Suprapubic skin (tissue), 4 donors: Measurements from ENCODE around the gene ZNF460.

Experiments used
- EP300 ChIP-seq: sonication (generic); formaldehyde crosslinking; IDR thresholded peaks from one replicate; pipeline ENCODE4 v1.6.1; 2017; ENCODE audit warnings: antibody characterized with exemption
- POLR2A ChIP-seq, 2 donors: fragments of 450-650 bp; IDR thresholded peaks; one replicate each; pipeline ENCODE4 v1.6.1; 2017; ENCODE audit warnings: antibody characterized with exemption in 2 of 2, mild to moderate bottlenecking in 2 of 2, moderate library complexity in 2 of 2
- POLR2AphosphoS5 ChIP-seq, 3 donors: sonication (generic); formaldehyde crosslinking; IDR thresholded peaks; one replicate each; pipeline ENCODE4 v1.6.1; 2017; ENCODE audit warnings: antibody characterized with exemption in 3 of 3
- TF ChIP-seq, protein P1 (sequence below), 2 donors: fragments of 200-600 bp in 1 of 2; fragments of 450-650 bp in 1 of 2; sonication (generic) in 1 of 2; IDR thresholded peaks; one replicate each; pipeline ENCODE4 v1.5.1; 2016 to 2019; ENCODE audit warnings: antibody characterized with exemption in 2 of 2, mild to moderate bottlenecking in 1 of 2, moderate library complexity in 1 of 2

DNA sequence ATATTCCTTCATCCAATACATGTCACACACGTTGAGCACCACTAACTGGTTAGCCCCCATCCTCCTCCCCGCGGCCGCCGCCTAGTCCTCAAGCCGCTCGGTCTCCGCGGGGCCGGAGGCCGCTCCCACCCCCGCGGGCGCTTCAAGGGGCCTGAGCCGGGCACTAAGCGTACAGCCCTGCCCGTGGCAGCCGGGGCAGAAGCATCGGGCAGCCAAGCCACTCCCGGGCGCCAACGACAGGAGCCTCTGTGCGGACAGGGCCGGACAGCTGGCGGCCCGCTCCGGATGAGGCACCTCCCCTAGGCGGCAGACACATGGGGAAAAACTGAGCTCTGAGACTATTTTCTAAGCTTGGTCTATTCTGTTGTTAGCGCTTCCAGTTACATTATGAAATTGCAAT is 37.2 kb downstream of the ZNF460 start:
- TF ChIP-seq, protein P1, sequence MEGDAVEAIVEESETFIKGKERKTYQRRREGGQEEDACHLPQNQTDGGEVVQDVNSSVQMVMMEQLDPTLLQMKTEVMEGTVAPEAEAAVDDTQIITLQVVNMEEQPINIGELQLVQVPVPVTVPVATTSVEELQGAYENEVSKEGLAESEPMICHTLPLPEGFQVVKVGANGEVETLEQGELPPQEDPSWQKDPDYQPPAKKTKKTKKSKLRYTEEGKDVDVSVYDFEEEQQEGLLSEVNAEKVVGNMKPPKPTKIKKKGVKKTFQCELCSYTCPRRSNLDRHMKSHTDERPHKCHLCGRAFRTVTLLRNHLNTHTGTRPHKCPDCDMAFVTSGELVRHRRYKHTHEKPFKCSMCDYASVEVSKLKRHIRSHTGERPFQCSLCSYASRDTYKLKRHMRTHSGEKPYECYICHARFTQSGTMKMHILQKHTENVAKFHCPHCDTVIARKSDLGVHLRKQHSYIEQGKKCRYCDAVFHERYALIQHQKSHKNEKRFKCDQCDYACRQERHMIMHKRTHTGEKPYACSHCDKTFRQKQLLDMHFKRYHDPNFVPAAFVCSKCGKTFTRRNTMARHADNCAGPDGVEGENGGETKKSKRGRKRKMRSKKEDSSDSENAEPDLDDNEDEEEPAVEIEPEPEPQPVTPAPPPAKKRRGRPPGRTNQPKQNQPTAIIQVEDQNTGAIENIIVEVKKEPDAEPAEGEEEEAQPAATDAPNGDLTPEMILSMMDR (IDR thresholded peaks at IDR 0.05) = no peak
- TF ChIP-seq POLR2A (IDR thresholded peaks at IDR 0.05) (no peak), POLR2AphosphoS5 (IDR thresholded peaks at IDR 0.05) (no peak), EP300 (no peak)
